ENCODE results near the gene MRE11. TPM values are rescaled to one million over a fixed set of nuclear protein-coding genes. Genes with fewer than 3 reads are reported as not detected.

MRE11 gene
- polyA plus RNA-seq, 1 of the 3 experiments (the other 2 are of a cell fraction): 2.8 TPM

DNA sequence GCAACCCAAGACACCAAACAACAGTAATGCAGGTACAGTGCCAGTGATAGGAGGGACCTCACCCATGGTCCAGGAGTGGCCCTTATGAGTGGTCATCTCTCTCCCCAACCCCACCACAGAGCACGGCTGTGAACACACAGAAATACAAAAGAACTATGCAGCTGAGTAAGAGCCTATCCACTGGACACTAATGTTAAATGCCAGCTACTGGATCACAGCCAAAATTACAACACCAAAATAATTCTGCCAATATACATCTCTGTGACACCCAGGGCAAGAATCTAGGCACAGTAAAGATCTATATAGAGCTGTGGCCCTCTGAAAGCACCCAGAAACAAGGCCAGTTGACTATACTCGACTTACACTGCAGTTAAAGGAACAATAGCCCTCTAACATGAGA lies 69.6 kb downstream of the MRE11 start:
- peaks cover 0 to 6% of the 10 kb centered on the region in 2 experiments; a peak in 1 of 4 replicates for H3K4me1 ChIP-seq (ENCODE audit: control insufficient read depth in 1 of 2, insufficient read depth in 2 of 2, low read depth in 1 of 2, low read length in 1 of 2)
- H3K9me3 ChIP-seq: 0 out of 2 replicates have a peak, but pooled peaks cover 3% of the 10 kb centered on the region
- H3K36me3 ChIP-seq (replicated peaks in 1 of 2; ENCODE audit: control insufficient read depth in 1 of 2, insufficient read depth in 2 of 2, low read length in 1 of 2): peaks cover 9 to 33% of the 10 kb centered on the region in 2 experiments
- H3K9me2 ChIP-seq: no peaks in the 10 kb centered on the region
- no peak overlapping the region for H3K4me2 ChIP-seq
- H4K20me1 ChIP-seq (ENCODE audit: insufficient read depth): no peaks in the 10 kb centered on the region
- no peak for DNase-seq
- 73% methylated on average over 1 of the region's 2 CpGs for WGBS (ENCODE audit: low lambda C conversion rate)
- H2AFZ ChIP-seq (ENCODE audit: low read depth): no peak overlapping the region
- H3K27ac ChIP-seq (ENCODE audit: low read depth in 2 of 2, low read length in 1 of 2): peak overlapping the region in 1 of 2 experiments; percentile 15; a peak in 1 of 4 replicates
- no peak overlapping the region for H3K4me3 ChIP-seq (ENCODE audit: low read depth in 2 of 2, low read length in 1 of 2)
- POLR2A ChIA-PET: no interaction called here
- H3K9ac ChIP-seq: no peak overlapping the region
- no peaks in the 10 kb centered on the region for H3K27me3 ChIP-seq (ENCODE audit: insufficient read depth)
- H3F3A ChIP-seq (replicated peaks; ENCODE audit: insufficient read depth): peaks cover 10% of the 10 kb centered on the region
- CTCF ChIA-PET: interaction anchor here (2.8 kb wide), 1 partner anchor 529 kb away, joined by 13 read pairs; no protein-coding TSS in a partner anchor
- no peak for TF ChIP-seq SIN3A (IDR thresholded peaks at IDR 0.05; ENCODE audit: borderline replicate concordance, low read depth, low read length)
- TF ChIP-seq EP300 (IDR thresholded peaks at IDR 0.05; ENCODE audit: borderline replicate concordance in 1 of 2, low read depth in 1 of 2, low read length in 1 of 2): no peak
- TF ChIP-seq CHD2 (IDR thresholded peaks at IDR 0.05; ENCODE audit: low read length, partially characterized antibody): no peak
- TF ChIP-seq ELF1 (IDR thresholded peaks at IDR 0.05): no peak
- no peak for TF ChIP-seq RAD21 (IDR thresholded peaks at IDR 0.05; ENCODE audit: low read length)
- TF ChIP-seq JUND (IDR thresholded peaks at IDR 0.05): no peak
- no peak for TF ChIP-seq POLR2AphosphoS5 (IDR thresholded peaks at IDR 0.05; ENCODE audit: low read depth, low read length)
- TF ChIP-seq SMC3 (IDR thresholded peaks at IDR 0.05; ENCODE audit: low read depth, low read length): no peak
- no peak for TF ChIP-seq NFIC (IDR thresholded peaks at IDR 0.05; ENCODE audit: borderline replicate concordance)
- H3K79me2 ChIP-seq (ENCODE audit: insufficient read depth): no peaks in the 10 kb centered on the region

DNA sequence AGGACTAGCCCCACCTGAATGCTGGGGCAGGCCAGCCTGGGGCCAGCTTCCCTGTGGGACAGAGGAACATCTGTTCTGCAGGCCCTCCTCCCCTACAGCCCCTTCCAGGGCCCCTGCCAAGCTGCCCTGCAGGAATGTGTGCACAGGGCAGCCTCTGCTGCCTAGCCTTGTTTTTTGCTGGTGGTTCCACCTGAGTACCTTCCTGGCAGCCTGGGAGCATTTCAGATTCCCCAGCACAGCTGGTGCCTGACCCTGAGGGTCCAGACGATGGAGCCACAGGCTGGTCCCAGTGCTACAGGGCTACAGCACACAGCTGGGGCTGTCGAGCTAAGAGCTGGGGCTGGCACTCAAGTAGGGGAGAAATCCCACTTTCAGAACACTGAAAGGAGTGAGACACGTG lies 70.1 kb downstream of the MRE11 start:
- DNase-seq: no peak
- H3K4me2 ChIP-seq: no peak overlapping the region
- WGBS (ENCODE audit: low lambda C conversion rate): 90% methylated on average over 3 of the region's 3 CpGs
- CTCF ChIA-PET: interaction anchor here (0.7 to 2.8 kb wide), 2 partner anchors 528 to 882 kb away, joined by 3 to 13 read pairs; no protein-coding TSS in a partner anchor
- no peaks in the 10 kb centered on the region for H4K20me1 ChIP-seq (ENCODE audit: insufficient read depth)
- peaks cover 10% of the 10 kb centered on the region for H3F3A ChIP-seq (replicated peaks; ENCODE audit: insufficient read depth)
- no peaks in the 10 kb centered on the region for H3K27me3 ChIP-seq (ENCODE audit: insufficient read depth)
- H3K4me1 ChIP-seq (ENCODE audit: control insufficient read depth in 1 of 2, insufficient read depth in 2 of 2, low read depth in 1 of 2, low read length in 1 of 2): peaks cover 0 to 6% of the 10 kb centered on the region in 2 experiments; a peak in 1 of 4 replicates
- peaks cover 9 to 28% of the 10 kb centered on the region in 2 experiments for H3K36me3 ChIP-seq (replicated peaks in 1 of 2; ENCODE audit: control insufficient read depth in 1 of 2, insufficient read depth in 2 of 2, low read length in 1 of 2)
- no peaks in the 10 kb centered on the region for H3K79me2 ChIP-seq (ENCODE audit: insufficient read depth)
- H3K4me3 ChIP-seq (ENCODE audit: low read depth in 2 of 2, low read length in 1 of 2): no peak overlapping the region
- H3K27ac ChIP-seq (ENCODE audit: low read depth in 2 of 2, low read length in 1 of 2): no peak overlapping the region
- POLR2A ChIA-PET: no interaction called here
- TF ChIP-seq, protein P1, sequence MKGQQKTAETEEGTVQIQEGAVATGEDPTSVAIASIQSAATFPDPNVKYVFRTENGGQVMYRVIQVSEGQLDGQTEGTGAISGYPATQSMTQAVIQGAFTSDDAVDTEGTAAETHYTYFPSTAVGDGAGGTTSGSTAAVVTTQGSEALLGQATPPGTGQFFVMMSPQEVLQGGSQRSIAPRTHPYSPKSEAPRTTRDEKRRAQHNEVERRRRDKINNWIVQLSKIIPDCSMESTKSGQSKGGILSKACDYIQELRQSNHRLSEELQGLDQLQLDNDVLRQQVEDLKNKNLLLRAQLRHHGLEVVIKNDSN (IDR thresholded peaks at IDR 0.05; ENCODE audit: borderline replicate concordance, low read depth): no peak
- no peak for TF ChIP-seq EZH2phosphoT487 (IDR thresholded peaks at IDR 0.05; ENCODE audit: borderline replicate concordance, low read depth)
- no peaks in the 10 kb centered on the region for H3K9me2 ChIP-seq
- no peak overlapping the region for H3K9ac ChIP-seq
- H2AFZ ChIP-seq (ENCODE audit: low read depth): no peak overlapping the region
- H3K9me3 ChIP-seq: 0 out of 2 replicates have a peak, but pooled peaks cover 3% of the 10 kb centered on the region
